B cell (primary cell): ENCODE data around the gene IFI35. TPM values are rescaled to one million over a fixed set of nuclear protein-coding genes. Genes with fewer than 3 reads are reported as not detected.
A peak's percentile ranks its signal among the peaks of the same experiment; 100 is the strongest.

Source experiments
- ATAC-seq: fragments of 200-7000 bp; cut with Tn5 transposase; one replicate; pipeline ENCODE4 v1.10.0; 2021; ENCODE audit warnings: low read depth, mild to moderate bottlenecking, moderate number of reproducible peaks, moderate library complexity
- CTCF ChIA-PET: fragments of 350-600 bp; sonication (Branson Sonifier 250); formaldehyde crosslinking; loops from one replicate; lab custom pipeline; 2021; ENCODE audit warnings: antibody characterized with exemption, inconsistent platforms; lab: Charles Lee
- POLR2A ChIA-PET: fragments of 350-600 bp; sonication (Branson Sonifier 250); formaldehyde crosslinking; loops from one replicate; lab custom pipeline; 2021; ENCODE audit warnings: antibody characterized with exemption; lab: Charles Lee
- DNase-seq: peaks from one replicate; pipeline ENCODE4 v3.0.0; 2013
- H2AFZ ChIP-seq: 2 replicates; pipeline ENCODE4 v1.6.1; 2012; ENCODE audit warnings: mild to moderate bottlenecking, low read depth, low read length; ENCODE audit not compliant: insufficient read depth, poor library complexity, severe bottlenecking
- H3K27ac ChIP-seq, 2 donors: 1 replicate in 1 of 2; 2 replicates in 1 of 2; pipeline ENCODE4 v1.5.1; 2012 to 2013; ENCODE audit warnings: low read length in 2 of 2, mild to moderate bottlenecking in 2 of 2, moderate library complexity in 1 of 2
- H3K27me3 ChIP-seq, 4 experiments: fragments of 200-600 bp in 1 of 4; sonication (generic) in 1 of 4; replicated peaks in 1 of 4; 1 replicate in 2 of 4; 2 replicates in 2 of 4; pipeline versions ENCODE4 v1.6.1 to v1.7.0; 2013 to 2016; ENCODE audit warnings: low read length in 3 of 4, mild to moderate bottlenecking in 2 of 4, mixed read lengths in 1 of 4, moderate library complexity in 1 of 4; ENCODE audit not compliant: insufficient read depth in 4 of 4, control insufficient read depth in 3 of 4; ENCODE audit errors: control extremely low read depth in 1 of 4
- H3K36me3 ChIP-seq, 2 experiments: replicated peaks in 1 of 2; 1 replicate in 1 of 2; 2 replicates in 1 of 2; pipeline versions ENCODE4 v1.6.1 to v1.7.1; 2013; ENCODE audit warnings: low read length in 1 of 2; ENCODE audit not compliant: insufficient read depth in 2 of 2, control insufficient read depth in 1 of 2; ENCODE audit errors: control extremely low read depth in 1 of 2, extremely low read depth in 1 of 2
- H3K4me1 ChIP-seq, 2 donors: fragments of 200-600 bp in 1 of 2; sonication (generic) in 1 of 2; 1 replicate in 1 of 2; 2 replicates in 1 of 2; pipeline versions ENCODE4 v1.5.1 to v1.6.1; 2013 to 2017; ENCODE audit warnings: low read length in 2 of 2; ENCODE audit not compliant: control insufficient read depth in 2 of 2, insufficient read depth in 2 of 2
- H3K4me2 ChIP-seq: replicated peaks from 2 replicates; pipeline ENCODE3; 2012; ENCODE audit warnings: mild to moderate bottlenecking, low read depth, low read length; ENCODE audit not compliant: poor library complexity, severe bottlenecking
- H3K4me3 ChIP-seq, 5 experiments: fragments of 200-600 bp in 1 of 5; sonication (generic) in 1 of 5; 1 replicate in 3 of 5; 2 replicates in 2 of 5; pipeline versions ENCODE4 v1.5.1 to v1.7.0; 2011 to 2016; ENCODE audit warnings: low read length in 4 of 5, mild to moderate bottlenecking in 4 of 5, low read depth in 2 of 5, control low read depth in 1 of 5, moderate library complexity in 1 of 5; ENCODE audit not compliant: insufficient read depth in 1 of 5; ENCODE audit errors: control extremely low read depth in 1 of 5, extremely low read depth in 1 of 5
- H3K79me2 ChIP-seq: fragments of 200-600 bp; sonication (generic); one replicate; pipeline ENCODE4 v1.6.0; 2016; ENCODE audit warnings: low read length; ENCODE audit not compliant: control insufficient read depth, insufficient read depth
- H3K9ac ChIP-seq: fragments of 200-600 bp; sonication (generic); 2 replicates; pipeline ENCODE4 v1.6.1; 2017; ENCODE audit warnings: mild to moderate bottlenecking, low read length, moderate library complexity
- H3K9me3 ChIP-seq, 3 donors: one replicate each; pipeline versions ENCODE4 v1.6.1 to v1.7.1; 2013; ENCODE audit warnings: low read length in 2 of 3; ENCODE audit not compliant: control insufficient read depth in 2 of 3, insufficient read depth in 1 of 3; ENCODE audit errors: control extremely low read depth in 1 of 3
- H4K20me1 ChIP-seq: 2 replicates; pipeline ENCODE4 v1.6.0; 2012; ENCODE audit warnings: mild to moderate bottlenecking, low read length; ENCODE audit not compliant: insufficient read depth, control insufficient read depth, poor library complexity, severe bottlenecking
- H3K27ac Mint-ChIP-seq: one replicate; pipeline ENCODE4 v1.8.0; 2021; ENCODE audit warnings: mixed read lengths
- H3K27me3 Mint-ChIP-seq: one replicate; pipeline ENCODE4 v1.8.0; 2021; ENCODE audit warnings: mixed read lengths
- H3K4me1 Mint-ChIP-seq: one replicate; pipeline ENCODE4 v1.8.0; 2021; ENCODE audit warnings: mixed read lengths
- H3K4me3 Mint-ChIP-seq: one replicate; pipeline ENCODE4 v1.8.0; 2021; ENCODE audit warnings: mixed read lengths
- H3K9me3 Mint-ChIP-seq: one replicate; pipeline ENCODE4 v1.8.0; 2022; ENCODE audit warnings: mixed read lengths; ENCODE audit not compliant: insufficient read depth
- EZH2 ChIP-seq: IDR thresholded peaks from 2 replicates; pipeline ENCODE4 v1.6.1; 2012; ENCODE audit warnings: borderline replicate concordance, low read depth, mild to moderate bottlenecking, moderate library complexity, low read length; ENCODE audit not compliant: insufficient read depth, poor library complexity, severe bottlenecking
- WGBS: methylation state at CpG from one replicate; pipeline ENCODE4 v1.1.5; 2013; ENCODE audit warnings: missing lambda C conversion rate; ENCODE audit not compliant: insufficient coverage; 5-methylcytosine and 5-hydroxymethylcytosine counted together
- intact Hi-C: fragments of 100-400 bp; cut with micrococcal nuclease; formaldehyde crosslinking; loops from one replicate; pipeline ENCODE4 v1.10.0; 2022
- polyA plus RNA-seq: library from polyadenylated mRNA; depleted of rRNA; stranded (reverse); fragments of >200 nt; gene quantifications from 2 replicates; pipeline ENCODE4 v1.2.3, GENCODE V29; 2012
- total RNA-seq, 2 donors: library from RNA; stranded (reverse); fragments of 120-200 nt in 1 of 2; gene quantifications; 1 replicate in 1 of 2; 2 replicates in 1 of 2; pipeline versions ENCODE4 v1.2.3 to v1.2.4, GENCODE V29; 2013 to 2022
- TF ChIP-seq, protein P1 (sequence below): fragments of 200-600 bp; IDR thresholded peaks from one replicate; pipeline ENCODE4 v1.8.0; 2022; ENCODE audit warnings: antibody characterized with exemption, mild to moderate bottlenecking

IFI35 gene
- total and polyA plus RNA-seq, 2 donors (not counting 1 experiment from before 2014, with no cell fraction given): 37.2 to 42.2 TPM

- H3K27ac Mint-ChIP-seq: no peak overlapping the region
- Histone ChIP-seq H2AFZ (no peak overlapping the region), H3K4me3 (no peak overlapping the region), H3K27ac (no peak overlapping the region), H3K4me1 (no peaks in the 10 kb centered on the region), H3K9ac (no peak overlapping the region), H3K4me2 (no peak overlapping the region), H3K36me3 (peaks cover 0 to 26% of the 10 kb centered on the region in 2 experiments), H4K20me1 (no peaks in the 10 kb centered on the region), H3K27me3 (no peaks in the 10 kb centered on the region), H3K79me2 (peaks cover 13% of the 10 kb centered on the region), H3K9me3 (no peaks in the 10 kb centered on the region)
- intact Hi-C loops: no loop called here
- peak; percentile 12 for DNase-seq
- POLR2A ChIA-PET: no interaction called here
- H3K9me3 Mint-ChIP-seq: no peaks in the 10 kb centered on the region
- no peaks in the 10 kb centered on the region for H3K27me3 Mint-ChIP-seq
- no peak overlapping the region for H3K4me3 Mint-ChIP-seq
- TF ChIP-seq EZH2: no peak
- TF ChIP-seq, protein P1, sequence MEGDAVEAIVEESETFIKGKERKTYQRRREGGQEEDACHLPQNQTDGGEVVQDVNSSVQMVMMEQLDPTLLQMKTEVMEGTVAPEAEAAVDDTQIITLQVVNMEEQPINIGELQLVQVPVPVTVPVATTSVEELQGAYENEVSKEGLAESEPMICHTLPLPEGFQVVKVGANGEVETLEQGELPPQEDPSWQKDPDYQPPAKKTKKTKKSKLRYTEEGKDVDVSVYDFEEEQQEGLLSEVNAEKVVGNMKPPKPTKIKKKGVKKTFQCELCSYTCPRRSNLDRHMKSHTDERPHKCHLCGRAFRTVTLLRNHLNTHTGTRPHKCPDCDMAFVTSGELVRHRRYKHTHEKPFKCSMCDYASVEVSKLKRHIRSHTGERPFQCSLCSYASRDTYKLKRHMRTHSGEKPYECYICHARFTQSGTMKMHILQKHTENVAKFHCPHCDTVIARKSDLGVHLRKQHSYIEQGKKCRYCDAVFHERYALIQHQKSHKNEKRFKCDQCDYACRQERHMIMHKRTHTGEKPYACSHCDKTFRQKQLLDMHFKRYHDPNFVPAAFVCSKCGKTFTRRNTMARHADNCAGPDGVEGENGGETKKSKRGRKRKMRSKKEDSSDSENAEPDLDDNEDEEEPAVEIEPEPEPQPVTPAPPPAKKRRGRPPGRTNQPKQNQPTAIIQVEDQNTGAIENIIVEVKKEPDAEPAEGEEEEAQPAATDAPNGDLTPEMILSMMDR: no peak
- CTCF ChIA-PET: no interaction called here
- peaks cover 7% of the 10 kb centered on the region for H3K4me1 Mint-ChIP-seq
- over 99% methylated on average over 9 of the region's 12 CpGs for WGBS
- no peak for ATAC-seq
Measured at GRCh38 chr17:43014020-43014648, 7.5 kb downstream of the IFI35 start.

DNA sequence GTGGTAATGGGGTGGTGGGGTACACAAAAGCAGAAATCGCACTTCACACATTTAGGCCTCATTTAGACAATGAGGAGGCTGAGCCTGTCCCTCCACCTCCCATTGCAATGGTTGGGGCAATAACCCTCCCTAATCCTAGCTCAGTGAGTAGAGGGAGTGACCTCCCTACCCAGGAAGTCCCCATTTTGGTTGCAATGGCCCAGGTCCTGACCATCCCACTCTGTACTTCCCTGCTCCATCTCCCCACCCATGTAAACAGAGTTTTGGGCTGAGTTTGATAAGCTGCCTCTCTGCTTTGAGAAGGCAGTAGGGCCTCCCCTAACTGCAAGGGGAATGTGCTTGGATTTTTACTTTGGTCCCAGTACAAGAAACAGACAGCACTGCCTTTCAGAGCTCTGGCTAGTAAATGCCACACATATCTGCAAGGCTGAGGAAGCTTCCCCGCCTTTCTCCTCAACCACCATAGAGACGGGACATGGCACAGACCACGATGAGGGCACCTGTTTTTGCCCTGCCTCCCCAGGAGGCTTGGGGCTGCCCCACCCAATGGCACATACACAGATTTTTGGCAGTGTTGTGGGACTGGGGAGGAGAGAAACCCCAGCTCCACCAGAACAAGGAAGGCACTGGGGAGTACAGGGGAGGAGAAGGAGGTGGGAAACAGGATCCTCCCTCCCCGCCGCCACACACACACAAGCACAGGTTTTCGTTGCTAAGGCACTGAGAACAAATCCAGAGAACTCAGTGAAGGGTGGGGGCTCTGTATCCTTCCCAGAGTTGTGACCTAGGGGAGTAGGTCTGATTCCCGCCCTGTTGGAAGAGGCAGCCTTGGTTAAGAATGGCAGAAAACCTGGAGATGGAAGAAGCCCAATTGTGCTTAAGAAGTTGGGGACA is 8.3 kb downstream of the IFI35 start:
- TF ChIP-seq EZH2: no peak
- TF ChIP-seq, protein P1: no peak
- Mint-ChIP-seq H3K9me3 (no peaks in the 10 kb centered on the region), H3K4me3 (no peak overlapping the region), H3K4me1 (peaks cover 14% of the 10 kb centered on the region), H3K27me3 (no peaks in the 10 kb centered on the region), H3K27ac (no peak overlapping the region)
- WGBS: 100% methylated on average over 1 of the region's 8 CpGs
- no peaks in the 10 kb centered on the region for H3K4me1 ChIP-seq
- POLR2A ChIA-PET: no interaction called here
- H2AFZ ChIP-seq: no peak overlapping the region
- peaks cover 9% of the 10 kb centered on the region for H3K79me2 ChIP-seq
- H3K27me3 ChIP-seq: no peaks in the 10 kb centered on the region
- H3K4me2 ChIP-seq: no peak overlapping the region
- H3K27ac ChIP-seq: no peak overlapping the region
- CTCF ChIA-PET: no interaction called here
- peaks cover 0 to 26% of the 10 kb centered on the region in 2 experiments for H3K36me3 ChIP-seq
- no peak overlapping the region for H3K4me3 ChIP-seq
- ATAC-seq: no peak
- H4K20me1 ChIP-seq: no peaks in the 10 kb centered on the region
- DNase-seq: peak; percentile 2
- intact Hi-C loops: no loop called here
- no peaks in the 10 kb centered on the region for H3K9me3 ChIP-seq
- no peak overlapping the region for H3K9ac ChIP-seq
